ENCODE data around the gene MCC.

MCC gene

DNA sequence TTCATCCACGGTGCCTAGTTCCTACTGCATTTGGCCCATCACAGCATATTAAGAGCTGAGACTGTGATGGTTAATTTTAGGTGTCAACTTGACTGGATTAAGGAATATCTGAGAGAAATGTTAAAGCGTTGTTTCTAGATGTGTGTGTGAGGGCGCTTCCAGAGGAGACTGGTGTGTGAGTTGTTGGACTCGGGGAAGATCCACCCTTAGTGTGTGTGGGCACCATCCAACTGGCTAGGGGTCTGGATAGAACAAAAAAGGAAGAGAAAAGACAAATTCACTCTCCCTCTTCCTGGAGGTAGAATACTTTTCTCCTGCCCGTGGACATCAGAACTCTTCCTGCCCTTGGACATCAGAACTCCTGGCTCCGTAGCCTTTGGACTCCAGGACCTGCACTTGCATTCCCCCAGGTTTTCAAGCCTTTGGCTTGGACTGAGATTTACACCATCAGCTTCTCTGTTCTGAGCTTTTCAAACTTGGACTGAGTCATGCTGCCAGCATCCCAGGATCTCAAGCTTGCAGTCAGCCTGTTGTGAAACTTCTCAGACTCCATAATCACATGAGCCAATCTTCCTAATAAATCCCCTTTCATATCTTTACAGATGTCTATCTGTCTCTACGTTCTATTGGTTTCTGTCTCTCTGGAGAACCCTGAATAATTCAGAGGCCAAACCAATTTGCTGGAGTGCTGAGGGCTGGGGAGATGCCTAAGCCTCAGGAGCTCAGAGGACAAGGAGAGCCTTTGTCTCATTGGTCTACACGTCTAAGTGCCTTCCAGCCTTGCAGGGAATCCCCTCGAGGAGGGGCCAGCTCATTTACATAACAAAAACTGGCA, 347.2 kb downstream of the MCC start:
- DNase-seq (ENCODE audit: low read depth), result no peak

DNA sequence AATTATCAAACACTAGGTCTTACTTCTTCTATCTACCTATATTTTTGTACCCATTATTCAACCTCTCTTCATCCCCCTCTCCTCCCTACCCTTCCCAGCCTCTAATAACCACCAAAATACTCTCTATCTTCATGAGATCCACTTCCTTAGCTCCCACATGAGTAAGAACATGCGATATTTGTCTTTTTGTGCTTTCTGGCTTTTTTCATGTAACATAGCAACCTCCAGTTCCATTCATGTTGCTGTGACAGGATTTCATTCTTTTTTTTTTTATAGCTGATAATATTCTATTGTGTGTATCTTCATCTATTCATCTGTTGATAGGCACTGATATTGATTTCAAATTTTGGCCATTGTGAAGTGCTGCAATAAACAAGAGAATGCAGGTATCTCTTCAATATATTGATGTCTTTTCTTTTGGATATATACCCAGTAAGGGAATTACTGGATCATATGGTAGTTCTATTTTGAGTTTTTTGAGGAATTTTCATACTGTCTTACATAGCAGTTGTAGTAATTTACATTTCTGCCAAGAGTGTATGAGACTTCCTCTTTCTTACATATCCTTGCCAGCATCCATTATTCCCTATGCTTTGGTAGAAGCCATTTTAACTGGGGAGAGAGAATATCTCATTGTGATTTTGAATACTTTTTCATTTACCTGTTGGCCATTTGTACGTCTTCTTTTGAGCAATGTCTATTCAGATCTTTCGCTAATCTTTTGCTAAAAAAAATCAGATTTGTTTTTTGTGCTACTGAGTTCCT, 354.9 kb downstream of the MCC start:
- DNase-seq (ENCODE audit: low read depth), result no peak

DNA sequence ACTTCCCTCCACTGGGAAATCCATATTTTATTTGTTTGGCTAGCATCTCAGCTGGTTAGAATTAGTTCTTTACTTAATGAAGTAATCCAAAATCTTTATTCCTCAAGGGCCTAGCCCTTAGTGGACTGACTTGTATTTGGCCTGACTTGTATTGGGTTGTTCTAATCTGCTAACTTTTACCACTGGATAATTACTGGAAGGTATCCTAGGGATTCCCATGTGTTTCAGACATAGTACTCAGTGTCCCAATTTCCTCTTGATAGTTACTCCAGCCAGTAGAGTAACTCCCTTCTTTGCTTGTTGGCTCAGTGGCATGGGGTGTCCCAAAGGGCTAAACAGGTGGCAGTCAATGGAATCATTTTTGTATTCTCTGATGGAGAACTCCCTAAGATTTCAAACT, 355.7 kb downstream of the MCC start:
- DNase-seq (ENCODE audit: low read depth), result no peak

DNA sequence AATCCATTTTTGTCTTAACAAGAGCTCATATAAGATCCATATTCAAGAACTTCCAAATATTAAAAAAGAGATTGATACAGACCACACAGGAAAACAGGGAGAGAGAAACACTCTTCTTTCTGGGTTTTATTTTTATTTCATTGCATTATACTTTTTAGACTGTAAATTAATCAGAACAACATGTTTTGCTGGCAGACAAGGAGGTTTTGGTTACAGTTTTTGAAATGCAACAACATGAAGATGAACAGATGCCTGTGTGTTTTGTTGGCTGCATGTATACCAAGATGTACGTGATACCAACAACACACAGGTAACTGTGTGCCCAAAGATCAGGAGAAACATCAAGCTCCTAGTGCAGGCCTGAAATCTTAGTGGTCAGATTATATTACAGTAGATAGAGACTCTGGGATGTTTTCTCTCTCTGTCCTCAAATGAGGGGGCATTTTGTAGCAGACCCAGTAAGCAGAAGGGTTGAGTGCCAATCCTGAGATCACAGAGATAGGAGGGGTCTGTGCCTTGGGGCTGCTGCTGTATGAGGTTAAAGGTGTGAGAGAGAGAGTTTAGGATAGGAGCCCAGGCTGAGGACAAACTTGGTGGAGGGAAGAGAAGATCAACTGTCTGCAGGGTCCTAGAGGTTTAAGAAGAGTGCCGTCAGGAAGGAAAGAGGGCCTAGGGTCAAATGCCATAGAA, 359.5 kb downstream of the MCC start:
- no peak for DNase-seq (ENCODE audit: low read depth)

DNA sequence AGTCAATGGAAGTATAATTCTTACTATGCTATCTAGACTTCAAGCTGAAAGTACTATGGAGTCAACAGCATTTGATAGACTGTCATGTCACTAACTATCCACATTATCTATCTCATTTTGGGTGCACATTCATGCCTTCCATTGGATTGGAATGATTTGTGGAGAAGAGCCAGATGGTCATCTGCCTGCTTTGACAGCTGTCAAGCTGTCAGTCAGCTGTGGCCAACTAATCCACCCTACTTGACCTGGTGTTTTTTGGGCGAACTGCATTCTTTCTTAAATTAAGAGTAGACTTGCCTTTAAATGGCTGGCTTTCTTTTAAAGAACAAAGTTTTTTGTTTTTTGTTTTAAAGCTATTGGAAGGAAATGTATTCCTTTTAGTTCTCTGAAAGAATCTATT, 360.2 kb downstream of the MCC start:
- no peak for DNase-seq (ENCODE audit: low read depth)

DNA sequence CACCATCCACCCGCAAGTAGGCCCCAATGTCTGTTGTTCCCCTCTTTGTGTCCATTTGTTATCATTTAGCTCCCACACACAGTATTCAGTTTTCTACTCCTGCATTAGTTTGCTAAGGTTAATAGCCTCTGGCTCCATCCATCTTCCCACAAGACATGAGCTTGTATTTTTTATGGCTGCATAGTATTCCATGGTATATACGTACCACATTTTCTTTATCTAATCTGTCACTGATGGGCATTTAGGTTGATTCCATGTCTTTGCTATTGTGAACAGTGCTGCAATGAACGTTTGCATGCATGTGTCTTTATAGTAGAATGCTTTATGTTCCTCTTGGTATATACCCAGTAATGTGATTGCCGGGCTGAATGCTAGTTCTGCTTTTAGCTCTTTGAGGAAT, 361.2 kb downstream of the MCC start:
- DNase-seq (ENCODE audit: low read depth), result no peak

DNA sequence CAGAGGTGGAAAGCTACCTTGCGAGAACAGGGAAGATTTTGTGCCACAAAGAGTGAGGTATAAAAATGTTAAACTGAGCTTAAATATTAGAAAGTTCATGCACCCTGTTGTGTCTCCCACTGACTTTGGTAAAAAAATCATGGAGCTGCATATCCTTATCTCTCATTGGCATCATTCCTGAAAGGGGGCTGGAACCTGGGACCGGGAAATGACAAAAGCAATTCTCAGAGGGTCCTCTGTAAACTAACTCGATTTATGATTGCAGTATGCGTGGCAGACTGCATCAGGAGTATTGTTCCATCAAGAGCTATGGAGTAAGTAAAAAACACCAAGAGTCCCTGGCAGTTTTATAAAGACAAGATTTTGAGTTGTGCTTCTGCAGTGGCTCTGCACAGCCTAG, 362.9 kb downstream of the MCC start:
- no peak for DNase-seq (ENCODE audit: low read depth)

DNA sequence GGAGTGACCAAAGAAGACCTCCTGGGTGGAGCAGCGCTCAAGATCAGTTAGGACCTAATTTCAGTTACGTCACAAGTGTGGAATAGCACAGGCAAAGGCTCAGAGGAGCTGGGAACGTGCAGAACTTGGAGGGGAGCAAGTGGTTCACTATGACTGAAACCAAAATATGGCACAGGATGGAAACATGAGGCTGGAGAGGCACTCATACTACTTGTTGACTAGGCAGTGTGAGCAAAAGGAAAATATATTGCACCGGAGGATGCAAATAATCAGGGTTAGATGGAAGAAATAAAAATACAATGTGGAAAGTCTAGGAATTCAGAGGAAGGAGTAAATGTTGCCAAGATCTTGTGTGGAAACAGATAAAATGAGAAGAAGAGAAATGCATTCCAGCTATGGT, 363.3 kb downstream of the MCC start:
- no peak for DNase-seq (ENCODE audit: low read depth)

DNA sequence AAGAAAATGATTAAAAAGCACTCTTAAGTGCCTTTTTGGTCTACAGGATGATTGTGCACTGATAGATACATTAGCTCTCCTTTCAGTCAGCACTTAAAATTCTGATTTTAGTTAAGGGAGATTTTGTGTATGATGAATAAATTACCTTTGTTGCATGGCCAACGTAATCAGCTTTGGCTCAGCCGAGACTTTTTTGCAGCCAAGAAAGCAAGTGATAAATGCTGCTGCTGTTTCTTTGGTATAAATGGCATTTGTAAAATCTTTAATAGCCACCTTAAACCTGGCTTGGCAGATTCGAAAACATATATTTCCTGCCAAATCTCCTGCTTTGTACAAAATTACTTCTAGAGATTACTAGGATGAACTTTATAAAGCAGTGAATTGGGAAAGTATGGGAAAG, 364.0 kb downstream of the MCC start:
- no peak for DNase-seq (ENCODE audit: low read depth)

DNA sequence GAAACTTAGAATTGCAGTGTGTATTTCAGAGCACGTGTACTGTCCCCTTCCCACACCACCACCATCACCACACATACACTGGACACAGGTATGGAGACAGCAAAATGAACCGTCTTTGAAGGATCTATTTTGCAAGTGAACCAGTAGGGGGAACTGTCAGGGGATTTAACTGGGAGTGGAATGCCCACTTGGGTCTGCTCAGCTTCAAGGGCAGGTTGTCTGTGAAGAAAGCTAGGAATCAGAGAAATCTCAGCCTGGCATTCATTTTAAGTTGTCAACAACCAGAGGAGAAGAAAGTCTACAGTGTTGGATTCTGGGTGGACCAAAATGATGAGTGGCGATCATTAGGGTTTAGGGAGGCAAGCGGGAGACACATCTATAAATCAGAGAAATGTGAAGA, 364.6 kb downstream of the MCC start:
- DNase-seq (ENCODE audit: low read depth), result no peak

DNA sequence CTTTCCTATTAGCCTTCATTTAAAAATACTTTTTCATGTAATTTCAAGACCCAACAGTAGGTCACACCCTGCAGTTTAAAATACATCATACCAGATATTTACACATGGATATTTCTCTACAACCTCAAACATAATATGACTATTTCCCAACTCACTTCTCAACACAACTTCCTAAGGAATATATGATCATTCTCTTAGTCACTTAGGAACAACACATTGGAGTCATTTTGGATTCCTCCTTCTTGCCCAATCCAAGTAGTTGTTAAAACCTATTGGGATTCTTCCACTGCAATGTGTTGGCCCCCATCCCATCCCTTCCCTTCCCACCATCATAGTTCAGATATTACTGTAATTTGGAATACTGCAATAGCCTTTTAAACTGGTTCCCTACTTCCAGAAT, 366.2 kb downstream of the MCC start:
- no peak for DNase-seq (ENCODE audit: low read depth)

DNA sequence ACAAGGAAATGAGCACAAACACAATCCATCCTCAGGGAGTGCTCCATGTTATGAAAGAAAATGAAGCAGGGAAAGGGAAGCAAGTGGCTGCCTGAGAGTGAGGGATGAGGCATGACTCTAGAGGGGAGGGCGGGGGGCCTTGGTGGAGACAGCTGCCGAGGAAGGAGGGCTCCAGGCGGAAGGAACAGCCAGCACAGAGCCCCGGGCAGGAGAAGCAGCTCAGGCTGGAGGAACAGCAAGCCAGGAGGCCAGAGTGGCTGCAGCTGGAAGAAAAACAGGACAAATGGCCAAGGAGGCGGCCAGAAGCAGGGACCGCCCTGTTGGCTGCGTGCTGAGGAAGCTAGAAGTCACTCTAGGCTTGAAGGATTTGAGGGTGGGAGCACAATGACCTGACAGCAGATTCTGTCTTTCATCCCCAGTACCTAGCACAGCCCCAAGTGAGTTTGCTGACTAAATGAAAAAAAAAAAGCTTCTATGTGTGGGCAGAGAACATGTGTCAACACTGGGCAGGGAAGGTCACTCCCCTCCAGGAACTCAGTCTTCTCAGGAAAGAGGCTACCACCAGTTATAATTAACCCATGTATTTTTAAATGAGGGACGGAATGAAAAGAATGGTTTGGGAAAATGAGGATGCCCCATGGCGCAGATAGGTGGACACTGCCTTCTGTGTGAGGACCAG, 368.9 kb downstream of the MCC start:
- DNase-seq (ENCODE audit: low read depth), result no peak

DNA sequence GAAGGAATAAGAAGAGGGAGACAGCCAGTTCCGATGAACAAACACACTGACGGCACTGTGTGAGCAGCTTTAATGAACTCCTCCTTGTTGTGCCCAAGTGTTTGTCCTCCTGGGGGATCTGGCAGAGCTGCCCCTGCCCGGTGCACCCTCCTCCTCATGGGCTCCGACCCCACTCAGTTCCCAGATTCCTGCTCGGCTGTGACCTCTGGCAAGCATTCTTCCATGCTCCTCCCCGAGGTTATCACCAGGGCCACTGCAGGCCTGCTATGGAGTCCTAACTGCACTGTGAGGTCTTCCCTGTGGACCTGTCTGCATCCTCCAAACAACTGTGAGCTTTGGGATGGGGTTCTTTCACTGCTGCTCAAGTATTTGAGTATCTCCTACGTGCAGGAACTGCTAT, 369.5 kb downstream of the MCC start:
- no peak for DNase-seq (ENCODE audit: low read depth)

DNA sequence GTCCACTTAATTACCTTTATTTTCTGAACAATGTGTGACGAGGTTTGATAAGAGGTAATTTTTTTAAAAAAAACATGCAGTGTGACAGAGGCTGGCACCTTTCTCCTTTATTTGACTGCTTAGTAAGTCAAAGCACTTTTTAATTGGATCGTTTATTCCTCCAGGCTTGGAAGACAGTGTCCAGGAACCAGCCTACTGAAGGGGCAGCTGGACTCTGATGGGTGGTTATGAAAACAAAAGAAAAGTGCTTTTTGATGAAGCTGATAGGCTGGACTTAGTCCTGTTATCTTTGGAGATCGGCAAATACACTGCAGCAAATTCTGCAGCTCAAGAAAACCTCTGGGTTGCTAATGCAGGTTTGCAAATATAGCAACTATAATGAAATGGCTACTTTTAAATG, 370.0 kb downstream of the MCC start:
- no peak for DNase-seq (ENCODE audit: low read depth)

DNA sequence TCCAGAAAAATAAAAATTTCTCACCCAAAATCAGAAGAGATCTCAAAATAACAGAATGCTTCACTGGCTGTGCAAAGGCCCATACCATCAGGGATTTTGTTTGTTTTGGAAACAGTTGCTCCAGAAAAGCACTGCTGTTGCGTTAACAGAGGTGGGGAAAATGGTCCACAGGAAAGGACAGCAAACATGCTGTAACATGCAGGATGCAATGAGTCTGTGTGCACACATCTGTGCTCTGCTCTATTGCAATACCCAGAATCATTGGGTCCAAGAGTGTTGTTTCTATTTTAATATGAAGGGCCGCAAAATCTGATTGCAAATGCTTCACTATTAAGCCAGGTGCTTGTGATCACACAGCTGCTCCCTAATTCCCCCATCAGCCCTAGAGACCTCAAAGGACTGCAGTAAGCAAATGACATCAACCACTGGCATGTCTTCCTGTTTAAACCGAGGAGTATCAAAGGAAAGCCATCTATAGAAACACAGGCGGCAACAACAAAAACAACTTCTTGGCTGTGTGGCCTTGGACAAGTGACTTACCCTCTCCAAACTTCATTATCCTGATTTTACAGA, 370.6 kb downstream of the MCC start:
- DNase-seq (ENCODE audit: low read depth), result no peak

DNA sequence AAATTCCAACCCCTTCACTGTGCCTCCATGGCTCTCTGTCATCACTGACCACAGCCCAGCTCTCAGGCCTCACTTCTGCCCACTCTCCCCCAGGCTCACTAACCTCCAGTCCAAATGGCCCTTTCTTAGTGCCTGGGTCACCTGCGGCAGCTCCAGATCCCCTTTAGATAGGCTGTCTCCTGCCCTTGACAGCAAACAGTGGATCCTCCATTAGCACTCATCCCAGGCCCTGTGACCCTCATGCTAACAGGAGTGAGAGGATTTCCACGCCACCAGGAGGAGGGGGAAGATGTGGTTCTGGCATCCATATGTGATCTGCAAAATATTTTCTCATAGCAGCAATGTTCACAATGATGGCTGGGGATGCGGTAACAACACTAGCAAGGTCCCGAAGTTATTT, 372.3 kb downstream of the MCC start:
- DNase-seq (ENCODE audit: low read depth), result no peak

DNA sequence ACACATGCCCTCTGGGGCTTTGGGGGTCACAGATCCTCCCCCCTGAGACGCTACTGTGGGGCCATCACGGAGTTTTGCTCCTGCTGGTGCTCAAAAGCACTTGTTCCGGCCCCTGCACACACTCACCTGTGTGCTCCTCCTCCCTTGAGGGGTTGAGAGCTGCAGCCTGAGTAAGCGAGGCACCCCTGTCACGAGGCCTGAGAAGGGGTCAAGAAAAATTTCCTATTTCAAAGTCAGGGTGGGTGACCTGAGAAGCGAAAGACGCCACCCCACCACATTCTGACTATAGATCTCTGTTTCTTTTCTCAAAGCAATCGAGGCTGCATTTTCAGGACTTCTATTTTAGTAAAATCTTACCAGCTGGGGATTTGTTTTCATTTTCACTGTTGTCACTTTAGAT, 373.2 kb downstream of the MCC start:
- DNase-seq (ENCODE audit: low read depth), result no peak

DNA sequence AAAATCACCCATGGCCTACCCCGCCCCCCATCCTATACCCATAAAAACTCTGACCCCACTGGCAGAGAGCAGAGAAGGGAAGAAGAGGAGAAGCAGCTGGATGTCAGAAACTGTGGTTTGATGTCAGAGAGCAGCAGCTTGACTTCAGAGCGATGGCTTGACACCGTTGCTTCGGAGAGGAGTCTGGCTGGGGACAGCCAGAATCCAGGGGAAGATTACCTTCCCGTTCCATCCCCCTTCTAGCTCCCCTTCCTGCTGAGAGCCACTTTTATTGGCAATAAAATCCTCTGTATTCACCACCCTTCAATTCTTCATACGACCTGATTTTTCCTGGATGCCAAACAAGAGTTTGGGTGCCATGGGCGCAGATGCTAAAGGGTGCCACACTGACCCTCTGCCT, 373.7 kb downstream of the MCC start:
- no peak for DNase-seq (ENCODE audit: low read depth)

DNA sequence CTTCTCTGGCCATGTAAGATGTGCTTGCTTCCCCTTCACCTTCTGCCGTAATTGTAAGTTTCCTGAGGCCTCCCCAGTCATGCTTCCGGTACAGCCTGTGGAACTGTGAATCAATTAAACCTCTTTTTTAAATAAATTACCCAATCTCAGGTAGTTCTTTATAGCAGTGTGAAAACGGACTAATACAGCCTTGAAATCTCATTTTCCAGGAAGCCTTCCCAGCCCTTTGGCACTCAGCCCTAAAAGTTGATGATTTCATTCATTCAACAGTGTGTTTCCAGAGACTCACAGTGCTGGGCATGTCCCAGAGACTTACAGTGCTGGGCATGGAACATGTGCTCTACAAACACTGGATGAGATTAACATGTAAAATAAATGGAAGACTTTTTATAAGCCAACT, 375.8 kb downstream of the MCC start:
- DNase-seq (ENCODE audit: low read depth), result no peak

DNA sequence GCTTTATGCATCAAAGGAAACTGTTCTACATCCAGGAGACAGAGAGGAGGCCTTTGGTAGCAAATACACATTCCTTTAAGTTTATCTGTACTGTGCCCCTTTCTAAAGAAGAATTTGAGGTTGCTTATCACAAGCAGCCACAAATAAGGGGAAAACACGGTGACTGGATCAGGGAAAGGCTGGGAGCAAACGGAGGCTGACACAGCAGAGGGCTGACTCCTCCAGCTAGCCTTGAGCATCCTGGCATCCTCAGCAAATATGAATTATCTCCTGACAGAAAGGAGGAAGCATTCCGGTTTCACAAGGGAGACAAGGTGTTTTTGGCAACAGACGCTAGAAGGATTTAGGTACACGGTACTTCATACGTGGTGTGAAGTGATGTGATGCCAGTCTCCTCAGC, 378.1 kb downstream of the MCC start:
- DNase-seq (ENCODE audit: low read depth), result no peak

DNA sequence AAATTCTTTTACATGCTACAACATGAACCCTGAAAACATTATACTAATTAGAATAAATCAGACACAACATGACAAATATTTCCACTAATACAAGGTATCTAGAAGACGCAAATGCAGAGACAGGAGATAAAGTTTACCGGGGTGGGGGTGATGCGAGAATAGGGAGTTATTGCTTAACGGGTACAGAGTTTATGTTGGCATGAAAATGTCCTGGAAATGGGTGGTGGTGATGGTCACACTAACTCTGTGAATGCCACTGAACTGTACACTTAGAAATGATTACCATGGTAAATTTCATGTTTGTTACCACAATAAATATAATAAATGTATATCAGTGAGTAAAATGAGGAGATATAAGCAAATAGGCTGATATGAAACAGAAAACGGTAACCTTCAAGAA, 378.9 kb downstream of the MCC start:
- no peak for DNase-seq (ENCODE audit: low read depth)

DNA sequence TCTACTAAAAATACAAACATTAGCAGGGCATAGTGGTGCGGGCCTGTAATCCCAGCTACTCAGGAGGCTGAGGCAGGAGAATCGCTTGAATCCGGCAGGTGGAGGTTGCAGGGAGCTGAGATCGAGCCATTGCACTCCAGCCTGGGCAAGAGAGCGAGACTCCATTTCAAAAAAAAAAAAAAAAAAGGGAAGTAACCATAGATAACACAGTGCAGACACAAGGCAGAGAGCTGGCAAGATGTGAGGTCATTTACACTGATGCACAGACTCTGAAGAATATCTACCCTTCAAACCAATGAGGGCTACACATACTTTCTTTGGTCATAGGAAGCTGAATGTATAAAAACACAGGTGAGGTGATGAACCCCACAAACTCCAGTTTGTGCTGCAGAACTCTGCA, 379.8 kb downstream of the MCC start:
- DNase-seq (ENCODE audit: low read depth), result no peak

All from stimulated activated CD8-positive, alpha-beta memory T cell treated with anti-CD3 and anti-CD28 coated beads, Interleukin-7, amount 100 ng/mL, for 24 hours (primary cell).